HG02981 (cell line): ENCODE measurements around the gene EDEM2.
"Not testable (repeated sequence)": the region's sequence is repeated elsewhere in the genome, so short reads cannot be mapped to it uniquely, and the experiment has no call there.

Experiments
- ATAC-seq: cut with Tn5 transposase; IDR thresholded peaks from one replicate; pipeline ENCODE4 v1.9.1; 2021; ENCODE audit warnings: mild to moderate bottlenecking, moderate library complexity; ENCODE audit not compliant: unreplicated experiment

EDEM2 gene, protein sequence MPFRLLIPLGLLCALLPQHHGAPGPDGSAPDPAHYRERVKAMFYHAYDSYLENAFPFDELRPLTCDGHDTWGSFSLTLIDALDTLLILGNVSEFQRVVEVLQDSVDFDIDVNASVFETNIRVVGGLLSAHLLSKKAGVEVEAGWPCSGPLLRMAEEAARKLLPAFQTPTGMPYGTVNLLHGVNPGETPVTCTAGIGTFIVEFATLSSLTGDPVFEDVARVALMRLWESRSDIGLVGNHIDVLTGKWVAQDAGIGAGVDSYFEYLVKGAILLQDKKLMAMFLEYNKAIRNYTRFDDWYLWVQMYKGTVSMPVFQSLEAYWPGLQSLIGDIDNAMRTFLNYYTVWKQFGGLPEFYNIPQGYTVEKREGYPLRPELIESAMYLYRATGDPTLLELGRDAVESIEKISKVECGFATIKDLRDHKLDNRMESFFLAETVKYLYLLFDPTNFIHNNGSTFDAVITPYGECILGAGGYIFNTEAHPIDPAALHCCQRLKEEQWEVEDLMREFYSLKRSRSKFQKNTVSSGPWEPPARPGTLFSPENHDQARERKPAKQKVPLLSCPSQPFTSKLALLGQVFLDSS

DNA sequence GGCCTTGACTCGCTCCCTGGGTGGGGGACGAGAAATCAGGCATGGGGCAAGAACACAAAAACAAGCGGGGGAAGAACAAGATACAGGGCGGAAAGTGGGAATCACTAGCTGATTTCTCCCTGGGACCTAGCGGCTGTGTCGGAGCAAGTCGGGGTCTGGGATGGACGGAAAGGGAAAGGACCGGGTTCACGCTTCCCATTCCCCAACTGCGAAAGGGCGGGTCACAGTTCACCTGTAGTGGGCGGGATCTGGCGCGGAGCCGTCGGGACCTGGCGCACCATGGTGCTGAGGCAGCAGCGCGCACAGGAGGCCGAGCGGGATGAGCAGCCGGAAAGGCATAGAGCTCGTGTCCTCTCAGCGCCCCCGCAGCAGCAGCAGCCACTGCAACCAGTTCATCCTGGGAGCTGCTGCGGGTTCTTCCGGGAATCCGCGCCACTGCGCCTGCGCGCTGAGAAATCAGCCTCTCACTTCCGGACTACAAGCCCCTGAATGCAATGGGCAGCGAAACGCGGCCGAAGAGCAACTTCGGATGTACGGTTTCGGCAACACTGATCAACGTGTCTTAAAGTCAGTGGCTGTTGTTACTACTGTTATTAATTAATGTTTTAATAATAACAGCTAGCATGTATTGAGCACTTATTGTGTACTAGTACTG is at the start of gene EDEM2:
Gene EDEM2, minus strand, starts transcription at position 417 of the 655 bp plus-strand sequence. Its CDS starts 78 bp downstream, at position 339.
- peak; percentile 62 for ATAC-seq

DNA sequence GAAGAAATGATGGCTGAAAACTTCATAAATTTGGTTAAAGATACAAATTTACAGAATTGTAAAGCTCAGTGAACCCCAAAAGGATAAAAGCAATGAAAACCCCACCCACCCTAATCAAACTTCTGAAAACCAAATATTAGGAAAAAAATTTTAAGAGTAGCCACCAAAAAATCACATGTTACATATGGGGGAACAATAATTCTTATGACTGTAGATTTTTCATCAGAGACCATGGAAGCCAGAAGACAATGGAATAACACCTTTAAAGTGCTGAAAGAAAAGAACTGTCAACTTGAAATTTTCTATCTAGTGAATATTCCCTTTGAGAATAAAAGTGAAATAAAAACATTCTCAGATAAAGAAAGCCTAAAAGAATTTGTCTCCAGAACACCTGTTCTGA is 49.2 kb upstream of the EDEM2 start:
- ATAC-seq: no peak

DNA sequence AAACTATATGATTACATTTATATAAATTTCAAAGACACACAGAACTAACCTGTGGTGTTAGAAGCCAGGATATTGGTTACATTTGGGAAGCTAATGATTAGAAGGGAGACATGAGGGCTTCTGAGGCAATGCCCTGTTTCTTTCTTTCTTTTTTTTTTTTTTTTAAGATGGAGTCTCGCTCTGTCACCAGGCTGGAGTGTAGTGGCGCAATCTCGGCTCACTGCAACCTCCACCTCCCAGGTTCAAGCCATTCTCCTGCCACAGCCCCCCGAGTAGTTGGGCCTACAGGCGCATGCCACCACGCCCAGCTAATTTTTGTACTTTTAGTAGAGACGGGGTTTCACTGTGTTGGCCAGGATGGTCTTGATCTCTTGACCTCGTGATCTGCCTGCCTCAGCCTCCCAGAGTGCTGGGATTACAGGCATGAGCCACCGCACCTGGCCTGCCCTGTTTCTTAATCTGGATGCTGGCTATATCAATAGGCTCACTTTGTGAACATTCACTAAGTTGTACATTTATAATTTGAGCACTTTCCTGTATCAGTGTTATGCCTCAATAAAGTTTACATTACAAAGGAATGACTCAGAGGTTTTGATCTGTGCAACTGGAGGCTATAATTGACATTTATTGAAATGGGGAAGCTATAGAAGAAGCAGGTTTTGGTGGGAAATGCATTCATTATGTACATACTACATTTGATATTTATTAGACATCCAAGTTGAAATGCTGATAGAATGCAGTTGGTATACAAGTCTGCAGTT is 46.1 kb upstream of the EDEM2 start:
- ATAC-seq: not testable (repeated sequence)

DNA sequence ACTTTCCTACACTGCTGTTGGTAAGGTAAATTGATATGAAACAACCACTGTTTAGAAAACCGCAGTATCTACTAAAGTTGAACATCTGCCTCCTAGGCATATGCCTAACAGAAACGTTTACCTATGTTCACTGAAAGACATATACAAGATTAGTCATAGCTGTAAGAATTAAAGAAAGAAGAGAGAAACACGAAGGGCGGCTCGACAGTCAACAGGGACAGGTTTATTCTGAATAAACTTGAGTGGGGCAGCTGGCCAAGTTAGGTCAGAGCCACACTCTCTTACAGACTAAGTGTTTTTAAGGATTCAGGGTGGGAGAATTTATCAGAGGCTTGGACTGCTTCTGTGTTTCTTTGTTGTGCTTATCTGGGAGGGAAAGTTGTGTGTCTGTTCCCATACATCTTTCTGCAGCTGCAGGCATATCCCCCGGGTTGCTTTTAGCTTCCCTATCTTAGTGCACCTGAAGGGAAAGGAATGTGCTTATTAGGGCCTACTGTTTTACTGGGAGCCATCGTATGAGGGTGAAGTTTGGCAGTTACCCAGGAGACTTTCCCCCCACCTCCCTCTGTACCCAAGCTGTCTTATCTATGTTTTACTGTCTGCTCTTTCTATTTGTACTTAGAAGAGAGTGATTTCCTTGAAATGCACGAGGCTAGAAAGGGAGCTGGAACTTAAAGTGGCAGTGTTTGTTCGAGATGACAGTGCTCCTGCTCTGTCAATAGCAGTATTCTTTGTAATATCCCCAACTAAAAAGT is 45.2 kb upstream of the EDEM2 start:
- ATAC-seq: no peak

DNA sequence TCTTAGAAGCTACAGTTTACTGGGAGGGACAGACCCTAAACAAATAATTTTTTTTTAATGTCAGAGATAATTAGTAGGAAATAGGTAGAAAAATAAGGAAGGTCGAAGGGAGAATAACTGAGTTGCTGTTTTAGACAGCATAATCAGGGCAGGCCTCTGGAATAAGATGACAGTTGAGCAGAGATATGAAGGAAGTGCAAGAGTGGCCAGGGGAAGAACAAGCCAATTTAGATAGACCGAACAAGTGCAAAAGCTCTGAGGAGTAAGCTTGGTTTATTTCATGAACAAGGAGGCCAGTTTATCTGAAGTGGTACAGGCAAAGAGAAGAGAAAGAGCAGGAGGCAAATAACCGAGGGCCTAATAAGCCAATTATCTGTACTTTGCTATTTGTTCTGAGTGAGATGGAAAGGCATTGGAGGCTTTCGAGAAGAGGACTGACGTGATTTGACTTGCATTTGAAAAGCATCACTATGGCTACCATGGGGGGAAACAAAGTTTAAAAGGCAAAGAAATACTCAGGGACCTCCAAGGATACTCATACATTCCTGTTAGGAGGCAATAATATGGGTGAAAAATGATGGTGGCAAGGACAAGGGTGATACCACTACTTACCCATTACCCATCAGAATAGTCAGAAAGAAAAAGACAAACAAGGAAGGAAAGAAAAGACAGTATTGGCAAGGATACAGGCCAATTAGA is 44.4 kb upstream of the EDEM2 start:
- no peak for ATAC-seq

DNA sequence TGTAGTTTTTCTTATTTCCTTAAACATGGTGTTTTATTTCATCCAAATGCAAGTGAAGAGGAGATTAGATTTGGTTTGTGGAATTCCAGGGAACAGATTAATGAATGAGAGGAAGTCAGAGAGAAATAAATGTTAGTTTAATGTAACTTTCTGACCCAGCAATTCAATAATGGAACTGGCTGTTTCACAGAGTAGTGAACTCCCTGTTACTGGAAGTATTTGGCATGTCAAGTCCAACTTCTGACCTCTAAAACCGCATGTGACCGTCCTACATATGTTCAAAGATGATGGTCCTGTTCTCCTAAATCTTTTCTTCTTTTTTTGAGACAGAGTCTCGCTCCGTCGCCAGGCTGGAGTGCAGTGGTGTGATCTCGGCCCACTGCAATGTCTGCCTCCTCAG is 43.4 kb upstream of the EDEM2 start:
- no peak for ATAC-seq

DNA sequence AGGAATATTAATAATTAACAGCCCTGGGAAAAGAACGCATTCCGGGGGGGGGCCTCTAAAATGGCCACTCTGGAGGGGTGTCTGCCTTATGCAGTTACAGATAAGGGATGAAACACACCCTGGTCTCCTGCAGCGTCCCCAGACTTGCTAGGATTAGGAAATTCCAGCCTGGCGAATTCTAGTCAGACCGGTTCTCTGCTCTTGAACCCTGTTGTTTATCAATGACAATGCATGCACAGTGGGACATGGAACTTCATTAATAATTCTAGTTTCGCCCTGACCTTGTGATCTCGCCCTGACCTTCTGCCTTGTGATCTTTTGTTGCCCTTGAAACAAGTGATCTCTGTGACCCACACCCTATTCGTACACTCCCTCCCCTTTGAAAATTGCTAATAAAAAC is 42.1 kb upstream of the EDEM2 start:
- not testable (repeated sequence) for ATAC-seq

DNA sequence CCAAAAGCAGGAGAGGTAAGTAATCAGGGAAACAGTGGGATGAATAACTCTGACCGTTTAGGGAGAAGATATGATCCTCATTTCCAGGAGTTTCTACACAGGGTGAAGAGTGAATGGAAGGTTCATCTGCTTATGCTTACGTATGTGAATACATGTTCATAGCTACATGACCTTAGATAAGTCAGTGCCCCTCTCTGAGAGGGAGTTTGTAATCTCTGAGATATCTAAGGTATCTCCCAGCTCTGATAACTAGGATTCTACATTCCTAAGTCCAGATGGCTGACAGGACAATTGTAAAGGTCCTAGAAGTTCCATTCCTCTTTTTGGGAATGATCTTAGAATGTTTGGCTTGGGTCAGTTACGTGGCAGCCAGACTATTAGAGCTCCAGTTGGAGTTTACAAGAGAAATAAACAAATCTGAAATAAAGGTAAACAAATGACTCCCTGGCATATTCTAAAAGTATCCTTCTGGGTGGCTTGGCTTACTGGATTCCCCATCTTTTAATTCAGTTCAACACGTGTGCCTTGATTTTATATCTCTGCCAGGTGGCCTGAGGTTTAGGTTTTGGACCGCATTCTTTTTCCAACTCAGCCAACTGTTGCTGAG is 40.6 kb upstream of the EDEM2 start:
- no peak for ATAC-seq

DNA sequence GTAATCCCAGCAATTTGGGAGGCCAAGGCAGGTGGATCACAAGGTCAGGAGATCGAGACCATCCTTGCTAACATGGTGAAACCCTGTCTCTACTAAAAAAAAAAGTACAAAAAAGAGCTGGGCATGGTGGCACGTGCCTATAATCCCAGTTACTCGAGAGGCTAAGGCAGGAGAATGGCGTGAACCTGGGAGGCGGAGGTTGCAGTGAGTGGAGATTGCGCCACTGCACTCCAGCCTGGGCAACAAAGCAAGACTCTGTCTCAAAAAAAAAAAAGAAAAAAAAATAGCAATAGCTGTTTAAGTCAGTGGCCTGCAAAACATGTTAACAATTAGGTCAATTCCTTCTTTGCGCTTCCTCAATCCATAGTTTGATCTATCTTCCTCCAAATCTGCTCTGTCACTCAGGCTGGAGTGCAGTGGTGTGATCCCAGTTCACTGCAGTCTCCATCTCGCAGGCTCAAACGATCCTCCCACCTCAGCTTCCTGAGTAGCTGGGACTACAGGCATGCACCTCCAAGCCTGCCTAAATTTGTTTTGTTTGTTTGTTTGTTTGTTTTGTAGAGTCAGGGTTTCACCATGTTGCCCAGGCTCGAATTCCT is 39.7 kb upstream of the EDEM2 start:
- not testable (repeated sequence) for ATAC-seq

DNA sequence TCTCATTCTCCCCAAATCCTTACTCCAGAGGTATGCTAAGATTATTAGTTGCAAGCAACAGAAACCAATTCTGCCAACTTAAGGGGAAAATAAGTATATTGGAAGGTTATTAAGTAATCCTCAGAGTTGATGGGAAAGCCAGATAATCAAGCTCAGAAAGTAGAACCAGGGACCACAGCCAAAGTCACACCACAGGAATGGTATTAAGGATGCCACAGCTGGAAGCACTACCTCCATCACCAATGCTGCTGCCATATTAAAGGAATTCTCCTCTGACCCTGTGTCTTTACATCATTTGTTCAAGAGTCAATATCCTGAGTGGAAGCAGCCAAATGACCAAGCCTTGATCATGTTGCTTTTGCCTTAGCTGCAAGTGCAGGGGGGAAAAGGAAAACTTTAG is 34.6 kb upstream of the EDEM2 start:
- ATAC-seq: no peak

DNA sequence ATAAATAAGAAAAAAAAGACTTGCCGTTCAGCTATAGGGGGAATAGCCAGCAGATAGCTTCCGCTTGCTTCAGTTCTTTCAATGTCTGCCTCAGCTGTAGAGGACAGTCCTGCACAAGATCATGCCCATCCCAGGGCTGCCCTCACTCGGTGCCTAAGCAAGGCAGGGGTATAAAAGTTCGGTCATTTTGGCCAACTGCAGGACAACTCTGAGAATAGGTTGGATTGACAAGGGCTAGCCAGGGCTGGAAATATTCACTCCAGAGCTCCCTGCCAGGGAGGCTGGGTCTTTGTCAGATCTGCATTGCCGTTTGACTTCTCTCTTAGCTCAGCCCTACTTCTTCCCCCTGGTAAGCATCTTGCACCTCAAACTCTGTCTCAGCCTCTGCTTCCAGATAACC is 33.1 kb upstream of the EDEM2 start:
- ATAC-seq: no peak

DNA sequence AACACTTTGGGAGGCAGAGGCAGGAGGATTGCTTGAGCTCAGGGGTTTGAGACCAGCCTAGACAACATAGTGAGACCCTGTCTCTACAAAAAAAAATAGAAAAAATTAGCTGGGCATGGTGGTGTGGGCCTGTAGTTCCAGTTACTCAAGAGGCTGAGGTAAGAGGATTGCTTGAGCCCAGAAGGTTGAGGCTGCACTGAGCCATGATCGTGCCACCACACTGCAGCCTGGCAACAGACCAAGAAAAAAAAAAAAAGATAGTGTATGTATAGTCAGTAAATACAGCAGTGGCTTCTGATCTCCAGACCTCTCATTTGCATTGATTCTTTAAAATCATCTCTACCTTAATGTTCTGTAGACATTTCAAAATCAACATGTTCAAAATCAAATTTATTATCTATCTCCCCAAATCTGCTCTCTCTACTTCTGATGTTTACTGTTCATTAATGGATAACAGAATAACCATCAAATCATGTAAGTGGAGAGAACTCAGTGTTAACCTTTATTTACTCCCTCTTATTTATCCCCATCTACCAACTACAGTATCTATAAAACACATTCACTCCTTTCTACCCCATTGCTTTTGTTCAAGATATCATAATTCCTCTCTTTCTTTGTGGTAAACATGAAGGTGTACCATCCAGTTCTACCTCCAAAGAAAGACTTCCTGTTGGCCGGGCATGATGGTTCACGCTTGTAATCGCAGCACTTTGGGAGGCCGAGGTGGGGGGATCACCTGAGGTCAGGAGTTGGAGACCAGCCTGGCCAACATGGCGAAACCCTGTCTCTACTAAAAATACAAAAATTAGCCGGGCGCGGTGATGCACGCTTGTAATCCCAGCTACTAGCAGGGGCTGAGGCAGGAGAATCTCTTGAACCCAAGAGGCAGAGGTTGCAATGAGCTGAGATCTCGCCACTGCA is 32.4 kb upstream of the EDEM2 start:
- ATAC-seq: no peak

DNA sequence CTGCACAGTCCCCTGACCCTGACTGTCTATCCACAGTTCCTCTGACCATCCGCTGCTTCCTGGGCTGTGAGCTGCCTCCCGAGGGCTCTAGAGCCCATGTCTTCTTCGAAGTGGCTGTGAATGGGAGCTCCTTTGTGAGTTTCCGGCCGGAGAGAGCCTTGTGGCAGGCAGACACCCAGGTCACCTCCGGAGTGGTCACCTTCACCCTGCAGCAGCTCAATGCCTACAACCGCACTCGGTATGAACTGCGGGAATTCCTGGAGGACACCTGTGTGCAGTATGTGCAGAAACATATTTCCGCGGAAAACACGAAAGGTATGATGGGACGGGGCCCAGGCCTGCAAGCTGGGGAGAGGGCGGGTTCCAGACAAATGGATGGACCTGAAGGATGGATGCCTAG is 29.0 kb upstream of the EDEM2 start:
- no peak for ATAC-seq

DNA sequence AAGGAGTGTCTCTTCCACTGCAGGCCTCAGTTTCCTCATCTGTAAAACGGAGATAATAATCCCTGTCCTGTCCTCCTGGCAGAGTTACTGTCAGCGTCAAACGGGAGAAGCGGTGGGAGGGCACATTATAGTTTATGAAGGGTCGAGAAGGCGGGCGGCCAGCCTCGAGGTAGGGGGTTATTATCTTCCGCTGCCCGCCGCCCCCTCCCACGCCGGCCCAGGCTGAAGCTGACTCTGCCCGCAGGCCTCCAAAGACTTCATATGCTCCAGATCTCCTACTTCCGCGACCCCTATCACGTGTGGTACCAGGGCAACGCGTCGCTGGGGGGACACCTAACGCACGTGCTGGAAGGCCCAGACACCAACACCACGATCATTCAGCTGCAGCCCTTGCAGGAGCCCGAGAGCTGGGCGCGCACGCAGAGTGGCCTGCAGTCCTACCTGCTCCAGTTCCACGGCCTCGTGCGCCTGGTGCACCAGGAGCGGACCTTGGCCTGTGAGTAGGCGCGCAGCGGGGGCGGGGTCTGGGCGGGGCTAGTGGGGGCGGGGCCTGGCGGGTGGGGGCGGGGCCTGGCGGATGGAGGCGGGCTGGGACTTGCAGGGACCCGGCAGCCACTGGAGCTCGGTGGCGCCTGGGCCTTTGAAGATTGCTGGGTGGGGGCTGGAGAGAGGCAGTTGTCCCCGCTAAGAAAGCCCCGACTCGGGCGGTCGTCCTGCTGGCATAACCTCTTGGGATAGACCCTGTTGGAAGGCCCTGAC is 27.5 kb upstream of the EDEM2 start:
- no peak for ATAC-seq

DNA sequence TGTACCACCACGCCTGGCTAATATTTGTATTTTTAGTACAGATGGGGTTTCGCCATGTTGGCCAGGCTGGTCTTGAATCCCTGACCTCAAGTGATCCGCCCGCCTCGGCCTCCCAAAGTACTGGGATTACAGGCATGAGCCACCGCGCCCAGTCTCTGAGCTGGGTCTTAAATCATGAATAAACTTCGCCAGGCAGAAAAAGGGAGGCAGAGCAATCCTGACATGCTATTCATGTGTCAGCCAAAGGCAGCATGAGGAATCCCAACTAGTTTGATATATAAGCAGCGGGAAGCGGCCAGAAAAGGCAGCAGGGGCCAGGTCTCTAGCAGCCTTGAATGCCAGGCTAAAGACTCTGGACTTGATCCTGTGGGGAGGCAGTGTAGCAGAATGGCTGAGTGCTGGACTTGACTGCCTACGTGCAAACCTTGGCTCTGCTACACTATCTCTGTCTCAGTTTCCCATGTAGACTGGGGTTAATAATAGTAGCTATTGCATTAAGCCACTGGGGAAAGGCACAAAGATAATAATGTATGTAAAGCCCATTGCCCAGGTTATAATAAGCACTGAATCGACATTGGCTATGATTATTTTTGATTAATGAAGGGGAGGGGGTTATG is 26.5 kb upstream of the EDEM2 start:
- ATAC-seq: no peak

DNA sequence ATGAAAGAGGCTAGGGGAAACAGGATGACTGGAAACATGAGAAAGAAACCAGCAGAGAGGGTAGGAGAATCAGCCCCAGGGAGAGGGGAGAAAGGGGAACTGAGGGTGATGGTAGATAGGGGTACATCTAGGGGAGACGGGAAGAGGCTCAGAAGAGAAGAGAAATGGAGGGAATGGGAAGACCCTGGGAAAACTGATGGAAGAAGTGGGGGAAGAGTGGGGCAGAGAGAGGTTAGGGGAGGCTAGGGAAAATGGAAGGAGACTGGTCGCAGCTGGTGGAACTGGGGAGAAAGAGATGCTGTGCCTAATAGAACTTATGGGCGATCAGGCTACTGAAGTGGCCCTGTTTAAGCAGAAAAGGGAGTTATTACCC is 25.3 kb upstream of the EDEM2 start:
- ATAC-seq: no peak
